K562 (cell line): ENCODE data around the gene ULK1. TPM values are rescaled to one million over a fixed set of nuclear protein-coding genes. Genes with fewer than 3 reads are reported as not detected.
A peak's percentile ranks its signal among the peaks of the same experiment; 100 is the strongest.

Source experiments
- ADNP ChIP-seq: fragments of 200-800 bp; sonication (Bioruptor generic); IDR thresholded peaks from 2 replicates; pipeline ENCODE4 v1.6.1; 2016; ENCODE audit warnings: missing genetic modification characterization, missing compliant biosample characterization
- CEBPB ChIP-seq: fragments of 450-650 bp; IDR thresholded peaks from 2 replicates; pipeline ENCODE4 v1.6.1; 2016; ENCODE audit warnings: missing genetic modification characterization, missing compliant biosample characterization
- ETV1 ChIP-seq: fragments of 450-650 bp; conservative IDR thresholded peaks from 2 replicates; pipeline ENCODE4 v1.6.1; 2016; ENCODE audit warnings: missing genetic modification characterization, control low read depth, low read depth, missing compliant biosample characterization
- FIP1L1 ChIP-seq: fragments of 200-400 bp; formaldehyde crosslinking; IDR thresholded peaks from 2 replicates; pipeline ENCODE4 v1.6.1; 2018; ENCODE audit warnings: mild to moderate bottlenecking, low read depth, low read length; ENCODE audit not compliant: poor library complexity, severe bottlenecking
- ILF3 ChIP-seq: fragments of 450-650 bp; IDR thresholded peaks from 2 replicates; pipeline ENCODE4 v1.6.1; 2018; ENCODE audit warnings: antibody characterized with exemption, mild to moderate bottlenecking, moderate library complexity, borderline replicate concordance
- MAFG ChIP-seq: fragments of 450-650 bp; conservative IDR thresholded peaks from 2 replicates; pipeline ENCODE4 v1.6.1; 2016; ENCODE audit warnings: missing genetic modification characterization, missing compliant biosample characterization
- MAZ ChIP-seq, 2 experiments: fragments of 450-650 bp in 1 of 2; sonication (generic) in 1 of 2; formaldehyde crosslinking; IDR thresholded peaks in 1 of 2; conservative IDR thresholded peaks in 1 of 2; 2 replicates each; pipeline versions ENCODE4 v1.4.0 to v1.5.0; 2020; ENCODE audit warnings: mild to moderate bottlenecking in 1 of 2, missing genetic modification reagents in 1 of 2
- MYBL2 ChIP-seq, 2 experiments: fragments of 450-650 bp in 1 of 2; sonication (generic) in 1 of 2; formaldehyde crosslinking in 1 of 2; IDR thresholded peaks; 2 replicates each; pipeline versions ENCODE4 v1.6.1 to v1.8.1; 2017 to 2022; ENCODE audit warnings: borderline replicate concordance in 1 of 2, inconsistent platforms in 1 of 2, low read depth in 1 of 2, mild to moderate bottlenecking in 1 of 2, missing genetic modification reagents in 1 of 2, moderate library complexity in 1 of 2
- NELFE ChIP-seq: IDR thresholded peaks from 2 replicates; pipeline ENCODE4 v1.6.1; 2011; ENCODE audit warnings: mild to moderate bottlenecking; ENCODE audit not compliant: insufficient read depth, insufficient read length
- NEUROD1 ChIP-seq: fragments of 150-350 bp; IDR thresholded peaks from 2 replicates; pipeline ENCODE4 v1.6.1; 2014; ENCODE audit warnings: borderline replicate concordance, low read length, low read depth; ENCODE audit not compliant: partially characterized antibody
- STAT5A ChIP-seq: IDR thresholded peaks from 2 replicates; pipeline ENCODE4 v1.6.1; 2012; ENCODE audit warnings: low read length, inconsistent platforms, borderline replicate concordance
- TEAD4 ChIP-seq, 2 experiments: sonication (generic) in 1 of 2; formaldehyde crosslinking in 1 of 2; IDR thresholded peaks; 2 replicates each; pipeline versions ENCODE4 v1.6.1 to v1.8.0; 2012 to 2022; ENCODE audit warnings: borderline replicate concordance in 1 of 2, inconsistent platforms in 1 of 2, low read length in 1 of 2, mild to moderate bottlenecking in 1 of 2, missing genetic modification reagents in 1 of 2
- ZBTB40 ChIP-seq, 2 experiments: fragments of 450-650 bp in 1 of 2; sonication (generic) in 1 of 2; formaldehyde crosslinking in 1 of 2; IDR thresholded peaks; 2 replicates each; pipeline versions ENCODE4 v1.7.1 to v1.9.0; 2016 to 2022; ENCODE audit warnings: inconsistent platforms in 1 of 2, mild to moderate bottlenecking in 1 of 2, missing genetic modification reagents in 1 of 2
- ZKSCAN8 ChIP-seq: fragments of 200-800 bp; sonication (Bioruptor generic); IDR thresholded peaks from 2 replicates; pipeline ENCODE4 v1.6.1; 2016; ENCODE audit warnings: missing genetic modification characterization, missing compliant biosample characterization
- ZNF639 ChIP-seq, 2 experiments: fragments of 200-800 bp in 1 of 2; sonication (Bioruptor generic) in 1 of 2; sonication (generic) in 1 of 2; formaldehyde crosslinking in 1 of 2; IDR thresholded peaks in 1 of 2; conservative IDR thresholded peaks in 1 of 2; 2 replicates each; pipeline versions ENCODE4 v1.5.0 to v1.6.1; 2016 to 2020; ENCODE audit warnings: missing compliant biosample characterization in 1 of 2, missing genetic modification characterization in 1 of 2, missing genetic modification reagents in 1 of 2
- polyA plus RNA-seq, 8 experiments: library from polyadenylated mRNA; depleted of rRNA in 4 of 8; stranded (reverse) in 5 of 8; unstranded in 3 of 8; fragments of >200 nt; fragmentation: Nextera tagmentation in 2 of 8; fragmentation: Illumina TruSeq in 1 of 8; extraction: Ambion mirVana in 2 of 8; extraction: Trizol in 1 of 8; gene quantifications; 2 replicates each; pipeline versions ENCODE4 v1.2.1 to v1.2.3, GENCODE V29; 2011 to 2014; ENCODE audit warnings: inconsistent platforms in 1 of 8, missing spikeins in 1 of 8
- total RNA-seq, 7 experiments: library from RNA; depleted of rRNA in 6 of 7; stranded (reverse); fragments of >200 nt in 6 of 7; fragmentation: Illumina TruSeq in 2 of 7; extraction: Trizol in 2 of 7; gene quantifications; 2 replicates each; pipeline versions ENCODE4 v1.2.1 to v1.2.3, GENCODE V29; 2011 to 2021; ENCODE audit warnings: low replicate concordance in 1 of 7

ULK1 gene
- total and polyA plus RNA-seq, 9 of the 15 experiments (the other 6 are each of a cell fraction or from before 2014, with no cell fraction given): 0.15 to 29.4 (median 2.5) TPM

GRCh38 chr12:131896080-131896810 is 1.8 kb downstream of the ULK1 start (continued):
- TF ChIP-seq MAZ (CRISPR knock-in tag; conservative IDR thresholded peaks at IDR 0.05 in 1 of 2, IDR thresholded peaks at IDR 0.05 in 1 of 2) (peak; percentile 60 to 89), NELFE (no peak), FIP1L1 (peak; percentile 33), MYBL2 (IDR thresholded peaks at IDR 0.05; ENCODE audit: low read depth) (no peak), MYBL2 (CRISPR knock-in tag; IDR thresholded peaks at IDR 0.05; ENCODE audit: borderline replicate concordance) (no peak), STAT5A (no peak), MAFG (peak; percentile 98), NEUROD1 (no peak), ILF3 (no peak), TEAD4 (IDR thresholded peaks at IDR 0.05; ENCODE audit: low read length) (no peak), TEAD4 (CRISPR knock-in tag; IDR thresholded peaks at IDR 0.05; ENCODE audit: borderline replicate concordance) (no peak), ZNF639 (CRISPR knock-in tag; conservative IDR thresholded peaks at IDR 0.05 in 1 of 2, IDR thresholded peaks at IDR 0.05 in 1 of 2) (peak in 1 of 2 experiments; percentile 53; a peak in 1 of 4 replicates), ETV1 (tag) (no peak), CEBPB (tag) (no peak), ZKSCAN8 (CRISPR knock-in tag) (no peak), ADNP (tag) (no peak), ZBTB40 (IDR thresholded peaks at IDR 0.05) (no peak), ZBTB40 (CRISPR knock-in tag; IDR thresholded peaks at IDR 0.05) (no peak)
